NCI-H345 treated with DMSO at 0.1 percent for 48 hours (cell line): Measurements from ENCODE around the gene PLEKHA1.

Source experiments
- DNase-seq: peaks from one replicate; lab custom pipeline; 2025; ENCODE audit not compliant: unreplicated experiment; lab: John Stamatoyannopoulos, UW

PLEKHA1 gene

GRCh38 chr10:122374237-122374858, at the start of gene PLEKHA1:
Gene PLEKHA1 (plus strand): TSS chr10:122374708. CDS start chr10:122393201, 18,493 bp downstream.
- peak; percentile 82 for DNase-seq

DNA sequence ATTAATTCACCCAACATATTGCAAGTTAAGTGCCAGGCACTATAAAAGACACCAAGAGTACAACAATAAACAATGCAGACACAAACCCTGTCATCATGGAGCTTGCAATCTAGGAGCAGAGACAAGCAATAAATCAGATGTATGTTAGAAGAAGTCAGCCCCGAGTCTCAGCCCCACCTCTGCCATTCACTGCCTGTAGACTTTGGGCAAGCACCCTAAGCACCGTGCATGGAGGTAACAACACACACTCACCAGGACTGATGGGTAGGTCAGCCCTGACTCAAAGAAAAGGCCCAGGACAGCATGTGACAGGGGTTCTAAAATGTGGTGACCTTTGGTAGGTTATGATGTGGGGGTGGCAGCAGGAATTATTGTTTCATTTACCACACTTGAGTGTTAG, 49.3 kb upstream of the PLEKHA1 start:
- no peak for DNase-seq

GRCh38 chr10:122326385-122326784, 48.1 kb upstream of the PLEKHA1 start:
- DNase-seq = no peak

- no peak for DNase-seq
Observed at GRCh38 chr10:122326806-122327205, 47.7 kb upstream of the PLEKHA1 start.

- DNase-seq = no peak
Observed at GRCh38 chr10:122327237-122328206, 47.0 kb upstream of the PLEKHA1 start.

GRCh38 chr10:122328676-122329075, 45.8 kb upstream of the PLEKHA1 start:
- no peak for DNase-seq

GRCh38 chr10:122329416-122329815, 45.1 kb upstream of the PLEKHA1 start:
- no peak for DNase-seq

GRCh38 chr10:122331100-122331499, 43.4 kb upstream of the PLEKHA1 start:
- DNase-seq = no peak

- DNase-seq = no peak
Observed at GRCh38 chr10:122331615-122332446, 42.7 kb upstream of the PLEKHA1 start.

- DNase-seq = no peak
Observed at GRCh38 chr10:122333037-122333436, 41.5 kb upstream of the PLEKHA1 start.

- DNase-seq = no peak
Observed at GRCh38 chr10:122336332-122336731, 38.2 kb upstream of the PLEKHA1 start.

DNA sequence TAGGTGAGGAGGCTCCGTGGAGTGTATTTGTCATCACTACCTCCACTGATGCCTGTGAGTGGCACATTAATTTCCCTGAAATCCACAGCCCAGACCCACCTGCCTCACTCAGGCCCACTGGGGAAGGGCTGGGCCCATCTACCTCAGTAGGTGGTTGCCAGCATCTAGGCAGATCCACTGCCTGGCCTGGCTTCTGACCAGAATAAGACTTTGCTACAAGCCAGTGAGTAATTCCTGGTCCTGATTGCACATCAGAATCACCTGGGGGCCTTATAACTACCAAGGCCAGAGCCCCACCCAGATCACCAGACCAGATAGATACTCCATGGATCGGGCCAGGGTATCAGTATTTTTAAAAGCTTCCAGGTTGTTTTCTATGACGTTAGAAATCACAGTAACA, 37.5 kb upstream of the PLEKHA1 start:
- DNase-seq = no peak

GRCh38 chr10:122338609-122339441, 35.7 kb upstream of the PLEKHA1 start:
- no peak for DNase-seq

DNA sequence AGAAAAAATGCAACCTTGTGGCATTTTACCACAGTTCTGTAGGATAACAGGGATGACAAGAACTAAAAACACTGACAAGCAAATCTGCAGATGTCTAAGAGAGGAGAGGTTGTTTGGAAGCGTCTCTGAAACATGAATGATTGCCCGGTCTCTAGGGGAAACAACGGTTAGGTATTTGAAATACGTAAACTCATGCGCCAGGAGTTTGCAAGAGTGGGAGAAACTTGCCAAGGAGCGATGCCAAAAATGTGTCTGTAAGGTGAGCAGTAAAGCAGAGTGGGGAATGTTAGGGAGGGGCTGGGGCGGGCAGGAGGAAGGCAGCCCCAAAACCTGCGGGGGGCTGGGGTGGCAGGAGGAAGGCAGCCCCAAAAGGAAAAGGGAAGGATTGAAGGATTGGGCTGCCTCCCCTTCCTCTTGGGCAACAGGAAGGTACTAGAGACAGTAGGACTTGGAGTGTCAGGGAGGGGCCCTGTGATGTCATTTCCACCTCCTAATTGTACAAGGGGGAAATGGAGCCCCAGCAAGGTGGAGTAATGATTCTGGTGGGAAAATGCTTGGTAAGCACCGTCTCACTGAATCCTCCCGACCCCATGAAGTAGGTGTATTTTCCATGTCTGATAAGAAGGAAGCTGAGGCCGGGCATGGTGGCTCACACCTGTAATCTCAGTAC, 33.2 kb upstream of the PLEKHA1 start:
- no peak for DNase-seq

- DNase-seq = peak; percentile 3
Observed at GRCh38 chr10:122342293-122343134, 32.0 kb upstream of the PLEKHA1 start.

- DNase-seq = no peak
Observed at GRCh38 chr10:122343135-122343800, 31.2 kb upstream of the PLEKHA1 start.

GRCh38 chr10:122343936-122344335, 30.6 kb upstream of the PLEKHA1 start:
- no peak for DNase-seq

- no peak for DNase-seq
Observed at GRCh38 chr10:122344741-122345258, 29.7 kb upstream of the PLEKHA1 start.
